ENCODE measurements around the gene ITGA7.

ITGA7 gene

DNA sequence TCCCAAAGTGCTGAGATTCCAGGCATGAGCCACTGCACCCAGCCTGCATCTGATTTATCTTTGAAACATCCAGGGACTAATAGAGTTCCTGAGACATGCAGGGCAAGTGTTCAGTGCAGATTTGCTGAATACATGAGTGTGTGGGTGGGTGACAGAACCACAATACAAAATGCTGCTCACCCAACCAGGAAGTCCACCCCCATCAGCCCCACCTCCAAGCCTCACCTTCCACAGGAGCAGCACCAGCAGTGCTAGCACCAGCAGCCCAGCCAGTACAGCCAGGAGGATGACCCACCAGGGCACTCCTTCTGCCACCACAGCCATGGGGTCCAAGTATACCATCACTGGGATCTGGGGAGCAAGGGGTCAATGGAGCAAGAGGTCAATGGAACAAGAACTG is 20.0 kb downstream of the ITGA7 start:
- in situ Hi-C loops (cut with MboI; ENCODE audit: low sequenced_read_pairs): no loop called here

DNA sequence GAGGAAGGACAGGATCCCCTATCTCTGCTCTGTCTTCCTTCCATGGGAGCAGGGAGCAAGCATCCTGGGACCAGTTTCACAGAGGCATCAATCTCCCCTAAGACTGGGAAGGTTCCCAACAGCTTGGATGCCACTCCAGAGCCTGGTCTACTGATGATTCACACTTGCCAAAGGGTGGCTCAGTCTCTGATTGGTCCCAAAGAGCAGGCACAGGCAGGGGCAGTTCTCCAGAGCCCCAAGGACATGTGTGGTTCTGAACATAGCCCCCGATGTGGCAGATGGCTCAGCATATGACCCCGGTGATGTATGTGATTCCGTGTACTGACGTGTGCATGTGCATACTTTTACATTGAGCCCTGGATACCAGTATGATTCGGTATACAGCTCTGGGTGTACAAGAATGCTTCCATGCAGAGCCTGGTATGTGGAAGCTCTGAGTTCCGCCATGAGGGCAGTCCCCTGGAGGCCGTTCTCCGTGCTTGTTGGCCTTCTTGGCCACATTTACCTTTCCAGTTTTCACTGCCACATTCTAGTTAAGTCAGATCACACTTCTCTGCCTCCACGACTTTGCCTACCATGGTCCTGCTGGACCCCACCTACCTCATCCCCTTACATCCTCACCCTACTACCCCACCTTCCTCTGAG is 21.2 kb downstream of the ITGA7 start:
- in situ Hi-C loops (cut with MboI; ENCODE audit: low sequenced_read_pairs): no loop called here

DNA sequence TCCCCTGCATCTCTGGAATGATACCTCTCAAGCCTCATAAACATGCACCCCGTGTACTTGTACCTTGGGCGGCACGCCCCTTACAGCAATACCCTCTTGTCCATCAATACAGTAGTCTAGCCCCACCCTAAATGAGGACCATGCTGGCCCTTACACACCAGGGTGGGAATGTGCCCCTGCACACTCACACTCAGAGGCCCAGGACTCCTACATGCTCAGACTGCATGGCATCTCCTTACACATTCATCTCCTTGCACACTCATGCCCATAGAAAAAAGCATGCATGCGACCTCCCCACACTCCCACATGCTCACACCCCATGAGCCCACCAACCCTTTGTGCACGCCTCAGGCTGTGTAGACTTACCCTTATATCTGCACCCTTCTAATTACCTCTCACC is 22.0 kb downstream of the ITGA7 start:
- in situ Hi-C loops (cut with MboI; ENCODE audit: low sequenced_read_pairs): no loop called here

DNA sequence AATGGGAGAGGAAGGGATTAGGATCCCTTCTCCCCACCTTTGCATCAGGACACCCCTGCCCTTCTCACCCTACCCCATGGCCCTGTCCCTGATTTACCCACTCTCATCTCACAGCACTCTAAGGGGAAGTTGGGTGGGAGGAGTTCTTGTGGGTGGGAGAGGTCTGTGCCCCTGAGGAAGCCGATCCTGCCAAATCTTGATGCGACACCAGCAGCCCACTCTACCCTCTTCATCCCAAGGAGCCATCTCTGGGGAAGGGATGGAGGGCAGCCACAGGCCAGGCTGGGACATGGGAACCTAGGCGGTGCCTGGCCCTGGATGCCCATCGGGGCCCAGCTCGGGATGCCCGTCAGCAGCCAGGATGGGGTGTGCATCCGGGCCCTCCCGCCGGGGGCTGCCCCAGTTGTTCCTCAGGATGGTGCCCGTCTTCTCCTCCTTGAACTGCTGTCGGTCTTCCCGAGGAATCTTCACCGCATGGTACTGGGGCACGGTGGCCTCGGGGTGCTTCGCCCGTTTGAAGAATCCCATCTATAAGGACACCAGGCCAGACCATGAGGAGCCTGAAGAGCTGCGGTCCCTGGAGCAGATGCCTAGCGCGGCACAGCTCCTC is 22.8 kb downstream of the ITGA7 start:
- in situ Hi-C loops (cut with MboI; ENCODE audit: low sequenced_read_pairs): no loop called here

DNA sequence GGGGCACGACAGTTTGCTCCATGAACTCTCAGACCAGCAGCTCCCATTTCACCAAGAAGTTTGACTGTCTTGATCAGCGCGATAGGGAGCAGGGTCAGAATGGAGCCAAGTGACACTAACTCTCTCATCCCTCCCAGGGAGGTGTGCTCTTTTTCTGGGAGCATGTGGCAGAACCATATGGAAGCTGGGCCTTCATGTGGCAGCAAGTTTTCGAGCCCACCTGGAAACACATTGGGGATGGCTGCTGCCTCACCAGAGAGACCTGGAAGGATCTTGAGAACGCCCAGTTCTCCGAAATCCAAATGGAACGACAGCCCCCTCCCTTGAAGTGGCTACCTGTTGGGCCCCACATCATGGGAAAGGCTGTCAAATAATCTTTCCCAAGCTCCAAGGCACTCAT is 24.0 kb downstream of the ITGA7 start:
- in situ Hi-C loops (cut with MboI; ENCODE audit: low sequenced_read_pairs): no loop called here

DNA sequence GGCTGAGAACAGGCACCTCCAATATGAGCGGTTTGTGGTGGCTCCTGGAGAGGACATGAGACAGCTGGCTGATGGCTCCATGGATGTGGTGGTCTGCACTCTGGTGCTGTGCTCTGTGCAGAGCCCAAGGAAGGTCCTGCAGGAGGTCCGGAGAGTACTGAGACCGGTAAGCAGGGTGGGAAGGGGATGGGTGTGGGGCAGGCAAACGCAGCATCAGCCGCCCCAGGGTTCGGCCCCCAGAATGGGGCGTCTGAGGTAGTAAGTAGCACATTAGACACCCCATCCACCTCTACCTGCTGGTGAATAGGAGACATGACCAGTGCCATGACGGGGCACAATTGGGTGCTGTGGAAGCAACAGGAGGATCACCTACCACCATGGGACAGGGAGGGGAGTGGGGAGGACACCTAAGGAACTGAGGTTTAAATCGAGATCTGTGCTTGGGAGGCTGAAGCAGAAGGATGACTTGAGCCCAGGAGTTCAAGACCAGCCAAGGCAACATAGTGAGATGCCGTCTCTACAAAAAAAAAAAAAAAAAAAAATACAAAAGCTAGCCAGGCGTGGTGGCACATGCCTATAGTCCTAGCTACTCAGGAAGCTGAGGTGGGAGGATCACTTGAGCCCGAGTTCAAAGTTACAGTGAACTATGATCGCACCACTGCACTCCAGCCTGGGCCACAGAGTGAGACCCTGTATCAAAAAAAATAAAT is 25.5 kb downstream of the ITGA7 start:
- in situ Hi-C loops (cut with MboI; ENCODE audit: low sequenced_read_pairs): no loop called here

DNA sequence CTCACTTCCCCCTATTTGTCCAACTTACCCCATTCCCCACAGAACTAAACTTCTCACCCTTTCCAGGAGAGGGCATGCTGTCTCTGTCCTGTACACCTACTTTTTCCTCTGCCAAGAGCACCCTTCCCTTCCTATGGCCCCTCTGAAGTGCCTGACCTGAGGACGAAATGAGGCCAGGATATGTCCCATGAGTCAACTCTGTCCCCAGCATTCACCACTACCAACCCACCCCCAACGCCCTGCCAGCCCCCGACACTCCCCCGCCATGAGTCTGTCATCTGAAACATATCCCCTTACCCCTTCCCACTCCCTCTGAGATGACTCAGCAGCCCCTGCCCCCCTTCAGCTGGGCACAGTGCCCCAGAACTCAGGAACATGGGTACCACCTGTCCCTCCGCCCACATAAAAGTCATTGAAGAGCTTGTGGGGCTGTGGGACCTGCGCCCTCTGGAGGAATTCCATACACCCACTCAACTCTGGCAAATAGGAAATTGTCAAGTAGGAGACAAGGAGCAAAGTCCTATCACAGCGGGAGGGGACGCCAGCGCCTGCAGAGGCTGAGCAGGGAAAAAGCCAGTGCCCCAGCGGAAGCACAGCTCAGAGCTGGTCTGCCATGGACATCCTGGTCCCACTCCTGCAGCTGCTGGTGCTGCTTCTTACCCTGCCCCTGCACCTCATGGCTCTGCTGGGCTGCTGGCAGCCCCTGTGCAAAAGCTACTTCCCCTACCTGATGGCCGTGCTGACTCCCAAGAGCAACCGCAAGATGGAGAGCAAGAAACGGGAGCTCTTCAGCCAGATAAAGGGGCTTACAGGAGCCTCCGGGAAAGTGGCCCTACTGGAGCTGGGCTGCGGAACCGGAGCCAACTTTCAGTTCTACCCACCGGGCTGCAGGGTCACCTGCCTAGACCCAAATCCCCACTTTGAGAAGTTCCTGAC is 26.3 kb downstream of the ITGA7 start:
- in situ Hi-C loops (cut with MboI; ENCODE audit: low sequenced_read_pairs): no loop called here

DNA sequence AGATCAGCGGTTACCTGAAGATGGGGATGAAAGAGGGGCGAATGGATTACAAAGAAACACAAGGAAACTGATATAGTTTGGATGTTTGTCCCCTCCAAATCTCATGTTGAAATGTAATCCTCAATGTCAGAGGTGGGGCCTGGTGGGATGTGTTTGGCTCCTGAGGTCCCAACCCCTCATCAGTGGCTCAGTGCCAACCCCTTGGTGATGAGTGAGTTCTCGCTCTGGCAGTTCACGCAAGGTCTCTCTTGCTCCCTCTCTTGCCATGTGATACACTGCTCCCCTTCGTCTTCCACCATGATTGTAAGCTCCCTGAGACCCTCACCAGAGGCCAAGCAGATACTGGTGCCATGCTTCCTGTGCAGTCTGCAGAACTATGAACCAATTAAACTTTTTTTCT is 28.0 kb downstream of the ITGA7 start:
- in situ Hi-C loops (cut with MboI; ENCODE audit: low sequenced_read_pairs): no loop called here

DNA sequence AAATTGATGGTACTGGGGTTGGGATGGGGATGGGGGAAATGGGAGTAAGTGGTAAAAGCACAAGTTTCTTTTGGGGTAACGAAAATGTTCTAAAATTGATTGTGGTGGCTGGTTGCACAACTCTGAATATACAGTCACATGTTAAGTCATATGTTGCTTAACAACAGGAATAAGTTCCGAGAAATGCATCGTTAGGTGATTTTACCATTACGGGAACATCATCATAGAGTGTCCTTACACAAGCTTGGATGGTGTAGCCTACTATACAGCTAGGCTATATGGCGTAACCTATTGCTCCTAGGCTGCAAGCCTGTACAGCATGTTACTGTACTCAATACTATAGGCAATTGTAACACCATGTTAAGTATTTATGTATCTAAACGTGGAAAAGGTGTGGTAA is 31.0 kb downstream of the ITGA7 start:
- in situ Hi-C loops (cut with MboI; ENCODE audit: low sequenced_read_pairs): no loop called here

DNA sequence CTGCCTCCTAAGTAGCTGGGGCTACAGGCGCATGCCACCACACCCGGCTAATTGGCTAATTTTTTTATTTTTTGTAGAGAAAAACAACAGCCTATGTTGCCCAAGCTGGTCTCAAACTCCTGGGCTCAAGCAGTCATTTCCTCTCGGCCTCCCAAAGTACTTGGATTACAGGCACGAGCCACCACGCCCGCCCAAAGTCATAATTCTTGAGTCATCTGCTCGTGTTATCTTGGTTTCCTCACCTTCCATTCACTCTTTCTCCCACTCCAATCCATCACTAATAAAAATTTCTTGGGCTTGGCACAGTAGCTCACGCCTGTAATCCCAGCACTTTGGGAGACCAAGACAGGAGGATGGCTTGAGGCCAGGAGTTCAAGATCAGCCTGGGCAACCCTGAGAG is 32.0 kb downstream of the ITGA7 start:
- in situ Hi-C loops (cut with MboI; ENCODE audit: low sequenced_read_pairs): no loop called here

DNA sequence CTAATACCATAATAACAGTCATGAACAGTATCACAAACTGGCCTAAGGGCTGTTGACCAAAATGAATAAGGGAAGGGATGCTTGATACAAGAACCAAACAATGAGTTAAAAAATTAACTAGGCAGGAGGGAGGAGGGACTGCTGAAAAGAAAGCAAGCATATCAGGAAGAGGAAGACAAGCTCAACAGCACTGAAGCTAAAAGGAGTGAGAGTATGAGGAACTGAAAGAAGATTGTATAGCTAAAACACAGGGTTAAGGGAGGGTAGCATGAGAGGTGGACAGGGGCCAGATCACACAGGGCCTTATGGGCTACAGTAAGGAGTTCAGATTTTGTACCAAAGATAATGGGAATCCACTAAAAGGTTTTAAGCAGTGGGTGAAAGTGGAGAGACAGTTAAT is 34.1 kb downstream of the ITGA7 start:
- in situ Hi-C loops (cut with MboI; ENCODE audit: low sequenced_read_pairs): no loop called here

DNA sequence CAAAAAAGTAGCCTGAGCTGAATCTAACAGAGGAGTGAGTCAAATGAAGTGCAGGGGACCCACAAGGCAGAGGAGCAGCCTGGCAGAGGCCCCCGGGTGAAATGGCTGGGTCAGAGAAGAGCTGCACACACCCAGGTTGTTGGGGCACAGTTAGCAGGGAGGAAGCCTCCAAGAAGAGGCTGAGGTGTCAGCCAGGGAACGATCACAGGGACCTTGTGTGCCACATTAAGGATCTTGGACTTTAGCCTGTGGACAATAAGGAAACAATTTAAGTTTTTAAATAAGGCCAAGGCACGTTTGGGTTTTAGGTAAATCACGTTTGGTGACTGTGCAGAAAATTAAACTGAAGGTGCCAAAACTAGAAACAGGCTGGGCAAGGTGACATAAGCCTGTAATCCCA is 36.0 kb downstream of the ITGA7 start:
- in situ Hi-C loops (cut with MboI; ENCODE audit: low sequenced_read_pairs): no loop called here

DNA sequence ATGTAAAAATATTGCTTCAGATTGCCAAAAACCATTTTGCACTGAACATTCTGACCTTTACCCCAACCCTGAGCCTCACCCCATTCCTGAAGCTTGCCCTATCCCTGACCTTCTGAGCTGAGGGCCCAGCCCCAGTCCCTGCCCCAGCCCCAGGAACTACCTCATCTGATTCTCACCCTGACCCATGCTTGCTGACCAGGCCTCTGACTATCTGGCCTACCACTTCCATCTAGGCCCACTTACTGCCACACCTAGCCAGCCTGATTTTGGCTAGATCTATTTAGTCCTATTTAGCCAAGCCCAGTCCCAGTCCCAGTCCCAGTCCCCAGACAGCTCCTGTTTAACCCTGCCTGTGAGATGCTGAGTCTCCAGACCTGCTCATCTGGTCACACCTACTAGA is 37.4 kb downstream of the ITGA7 start:
- in situ Hi-C loops (cut with MboI; ENCODE audit: low sequenced_read_pairs): no loop called here

DNA sequence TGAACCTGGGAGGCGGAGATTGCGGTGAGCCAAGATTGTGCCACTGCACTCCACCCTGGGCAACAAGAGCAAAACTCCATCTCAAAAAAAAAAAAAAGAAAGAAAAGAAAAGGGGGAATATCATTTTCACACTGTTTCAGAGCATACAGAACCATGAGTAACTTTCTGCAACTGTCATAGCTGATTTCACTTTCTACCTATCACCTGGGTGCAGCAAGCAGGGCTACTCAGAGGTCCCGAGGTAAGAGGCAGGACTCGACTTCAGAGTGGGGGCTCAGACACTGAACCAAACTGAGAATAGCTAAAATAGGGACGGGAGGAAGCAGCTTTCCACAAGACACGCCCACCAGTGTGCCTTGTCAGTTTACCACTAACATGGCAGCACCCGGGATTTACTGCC is 41.2 kb downstream of the ITGA7 start:
- in situ Hi-C loops (cut with MboI; ENCODE audit: low sequenced_read_pairs): no loop called here

DNA sequence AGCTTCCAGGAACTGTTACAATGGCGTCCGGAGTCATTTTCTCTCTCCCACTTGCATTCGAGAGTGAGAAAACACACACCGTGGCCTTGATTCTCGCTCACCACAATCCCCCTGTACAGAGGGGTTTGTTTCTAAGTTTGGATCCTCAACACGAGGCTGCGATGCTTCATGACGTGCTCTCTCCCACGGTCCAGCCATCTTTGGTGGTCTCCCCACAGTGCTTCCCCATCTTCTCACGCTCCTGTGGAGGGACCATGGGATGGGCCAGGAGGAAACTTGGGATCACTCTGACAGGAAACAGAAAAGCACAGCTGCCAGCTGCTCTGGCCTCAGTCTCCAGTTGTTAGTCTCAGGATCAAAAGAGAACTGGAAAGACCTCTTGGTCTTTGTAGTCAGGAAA is 42.9 kb downstream of the ITGA7 start:
- in situ Hi-C loops (cut with MboI; ENCODE audit: low sequenced_read_pairs): no loop called here

DNA sequence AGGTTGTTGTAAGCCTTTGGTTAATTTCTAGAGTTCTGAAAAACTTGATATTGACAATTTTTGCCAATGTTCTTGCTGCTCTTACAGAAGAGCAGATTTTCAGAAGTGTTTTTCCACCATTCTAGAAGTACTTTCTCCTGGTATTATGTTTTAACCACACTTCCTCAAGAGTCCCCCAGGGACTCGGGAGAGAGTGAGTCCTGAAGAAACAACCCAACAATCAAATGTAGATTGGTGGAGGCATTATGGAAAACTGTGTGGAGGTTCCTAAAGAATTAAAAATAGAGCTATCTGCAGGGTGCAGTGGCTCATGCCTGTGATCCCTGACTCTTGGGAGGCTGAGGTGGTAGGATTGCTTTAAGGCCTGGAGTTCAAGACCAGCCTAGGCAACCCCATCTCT is 44.3 kb downstream of the ITGA7 start:
- in situ Hi-C loops (cut with MboI; ENCODE audit: low sequenced_read_pairs): no loop called here

DNA sequence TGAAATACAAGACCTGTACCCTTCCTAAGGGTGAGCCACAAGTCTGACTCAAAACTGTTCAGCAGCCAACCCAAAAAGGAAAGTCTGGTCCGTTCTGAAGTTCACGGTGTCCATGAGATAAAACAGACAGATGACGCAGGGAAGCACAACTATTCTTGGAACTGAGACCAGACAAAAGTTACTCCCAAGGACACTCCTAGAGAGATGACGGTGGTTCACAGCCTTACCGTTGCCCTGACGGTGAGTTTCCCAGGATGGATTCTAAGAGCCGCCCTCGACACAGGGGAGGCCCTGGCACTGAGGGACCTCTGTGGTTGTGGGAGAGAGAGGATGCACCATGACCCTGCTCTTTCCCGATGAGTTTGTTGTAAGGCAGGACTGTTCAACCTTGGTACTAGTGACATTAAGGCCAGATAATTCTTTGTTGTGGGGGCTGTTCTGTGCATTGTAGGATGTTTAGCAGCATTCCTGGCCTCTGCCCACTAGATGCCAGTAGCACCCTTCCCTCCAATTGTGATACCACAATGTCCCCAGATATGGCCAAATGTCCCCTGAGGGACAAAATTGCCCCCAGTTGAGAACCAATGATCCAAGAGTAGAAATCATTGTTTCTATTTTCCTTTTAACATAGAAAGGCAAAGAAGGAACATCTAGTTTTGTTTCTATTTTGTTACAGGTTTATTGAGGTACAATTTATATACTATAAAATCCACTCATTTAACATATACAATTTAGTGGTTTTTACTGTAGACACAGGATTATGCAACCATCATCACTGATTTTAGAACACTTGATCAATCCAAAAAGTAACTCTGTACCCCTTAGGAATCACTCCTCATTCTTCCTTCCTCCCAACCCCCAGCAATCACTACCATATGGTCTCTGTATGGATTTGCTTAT is 48.0 kb downstream of the ITGA7 start:
- in situ Hi-C loops (cut with MboI; ENCODE audit: low sequenced_read_pairs): no loop called here

DNA sequence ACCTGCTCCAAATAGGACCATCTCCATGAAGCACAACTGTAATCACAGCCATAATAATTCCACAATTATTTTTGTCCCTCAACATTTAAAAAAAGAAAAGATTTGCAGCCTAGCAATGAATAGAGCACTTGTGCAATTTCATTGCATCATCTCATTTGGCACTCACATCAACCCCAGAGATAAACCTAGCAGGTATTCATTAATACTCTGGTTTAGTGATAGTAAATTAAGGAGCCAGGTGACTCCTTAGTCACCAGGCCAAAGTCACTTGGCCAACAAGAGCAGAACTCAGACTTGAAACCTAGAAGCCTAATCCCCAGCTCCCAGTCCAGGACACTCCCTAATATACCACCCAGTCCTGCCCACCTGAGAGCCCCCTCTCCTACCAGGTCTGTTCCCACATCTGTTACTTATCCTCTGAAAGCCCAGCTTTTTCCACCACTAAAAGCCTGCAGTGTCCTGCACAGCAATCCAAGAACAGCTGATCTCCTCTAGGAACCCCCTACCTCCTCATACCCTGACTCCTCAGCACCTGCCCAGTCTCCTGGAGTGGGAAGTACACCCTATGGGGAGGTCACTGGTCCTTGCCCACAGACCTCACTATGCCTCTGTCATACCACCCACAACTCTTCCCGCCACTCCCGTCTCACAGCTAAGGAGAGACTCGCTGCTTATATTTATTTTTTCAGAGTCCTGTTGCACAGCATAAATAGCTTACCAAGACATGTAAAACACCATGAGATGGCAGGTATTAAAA is 48.9 kb downstream of the ITGA7 start:
- in situ Hi-C loops (cut with MboI; ENCODE audit: low sequenced_read_pairs): no loop called here

DNA sequence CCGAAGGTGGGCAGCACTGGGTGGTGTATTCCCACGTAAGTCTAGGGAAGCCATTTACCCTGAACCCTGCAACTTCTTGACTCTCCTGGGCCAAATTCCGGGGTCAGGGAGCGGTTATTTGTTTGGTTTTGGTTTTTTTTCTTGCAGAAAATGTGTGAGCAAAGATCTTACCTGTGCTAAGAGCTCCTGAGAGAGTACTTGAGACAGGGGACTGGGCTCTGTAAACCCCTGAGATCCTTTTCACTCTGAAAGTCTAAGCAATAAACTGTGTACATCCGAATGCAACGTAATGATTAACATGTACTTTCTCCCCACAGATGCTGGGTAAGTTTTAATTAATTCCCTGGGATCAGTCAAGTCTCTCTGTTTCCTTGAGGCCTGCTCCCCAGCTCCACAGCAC is 49.5 kb downstream of the ITGA7 start:
- in situ Hi-C loops (cut with MboI; ENCODE audit: low sequenced_read_pairs): no loop called here

DNA sequence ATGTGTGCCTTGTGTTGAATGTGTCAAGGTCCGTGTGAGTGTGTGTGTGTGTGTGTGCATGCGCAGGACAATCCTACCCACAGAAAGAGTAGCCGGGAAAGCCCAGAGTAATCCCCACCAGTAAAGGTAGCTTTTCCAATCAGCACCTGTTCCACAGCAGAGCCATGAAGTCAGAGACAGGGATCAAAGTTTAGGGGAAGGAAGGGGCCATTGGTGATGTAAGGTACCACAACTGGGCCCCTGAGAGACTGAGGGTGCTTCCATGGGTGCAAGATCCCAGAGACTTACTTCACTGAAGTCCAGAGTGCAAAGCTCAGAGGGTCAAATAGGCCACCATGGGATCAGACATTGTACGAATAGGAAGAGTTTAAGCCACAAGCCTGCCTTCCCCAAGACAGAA is 50.5 kb downstream of the ITGA7 start:
- in situ Hi-C loops (cut with MboI; ENCODE audit: low sequenced_read_pairs): no loop called here
